Measurements from ENCODE around the gene TIMP4.
A peak's percentile ranks its signal among the peaks of the same experiment; 100 is the strongest.

TIMP4 gene

GRCh38 chr3:12143949-12144504 is 14.7 kb downstream of the TIMP4 start:
- no peak for DNase-seq

- DNase-seq = no peak
These were observed 16.2 kb downstream of the TIMP4 start for GRCh38 chr3:12142476-12142875.

GRCh38 chr3:12141350-12141749 is 17.4 kb downstream of the TIMP4 start:
- DNase-seq = no peak

GRCh38 chr3:12139111-12139511 is 19.6 kb downstream of the TIMP4 start:
- DNase-seq = no peak

GRCh38 chr3:12138044-12138443 is 20.7 kb downstream of the TIMP4 start:
- no peak for DNase-seq

GRCh38 chr3:12136371-12136770 is 22.3 kb downstream of the TIMP4 start:
- DNase-seq = no peak

GRCh38 chr3:12135029-12135657 is 23.6 kb downstream of the TIMP4 start:
- DNase-seq = peak; percentile 62

- DNase-seq = no peak
These were observed 25.8 kb downstream of the TIMP4 start for GRCh38 chr3:12132881-12133280.

GRCh38 chr3:12131351-12132090 is 27.2 kb downstream of the TIMP4 start:
- no peak for DNase-seq

GRCh38 chr3:12127391-12127790 is 31.3 kb downstream of the TIMP4 start:
- DNase-seq = no peak

GRCh38 chr3:12125772-12126171 is 32.9 kb downstream of the TIMP4 start:
- no peak for DNase-seq

- DNase-seq = no peak
These were observed 37.2 kb downstream of the TIMP4 start for GRCh38 chr3:12121466-12121865.

- DNase-seq = no peak
These were observed 38.2 kb downstream of the TIMP4 start for GRCh38 chr3:12120374-12121140.

GRCh38 chr3:12117473-12117872 is 41.2 kb downstream of the TIMP4 start:
- no peak for DNase-seq

GRCh38 chr3:12116870-12117269 is 41.8 kb downstream of the TIMP4 start:
- DNase-seq = no peak

GRCh38 chr3:12115849-12116248 is 42.9 kb downstream of the TIMP4 start:
- DNase-seq = no peak

- DNase-seq = no peak
These were observed 43.6 kb downstream of the TIMP4 start for GRCh38 chr3:12115104-12115503.

- DNase-seq = no peak
These were observed 44.5 kb downstream of the TIMP4 start for GRCh38 chr3:12114251-12114650.

- DNase-seq = no peak
These were observed 51.5 kb downstream of the TIMP4 start for GRCh38 chr3:12107071-12107713.
